Stimulated activated CD8-positive, alpha-beta memory T cell treated with anti-CD3 and anti-CD28 coated beads, Interleukin-4, amount 100 ng/mL, for 1 hour (primary cell): ENCODE measurements around the gene PRR23C.
"Not testable (repeated sequence)": the region's sequence is repeated elsewhere in the genome, so short reads cannot be mapped to it uniquely, and the experiment has no call there.

Experiments
- DNase-seq, 2 donors: peaks; one replicate each; pipeline ENCODE4 v3.0.0-alpha.2; 2020; ENCODE audit warnings: low read depth in 2 of 2, low spot score in 1 of 2

The PRR23C gene

GRCh38 chr3:139044366-139045210 lies at the start of gene PRR23C:
PRR23C (minus strand) TSS chr3:139044892; CDS start chr3:139044620, 272 bp downstream.
- DNase-seq, result no peak

GRCh38 chr3:139093840-139094239 lies 49.1 kb upstream of the PRR23C start:
- DNase-seq, result no peak

GRCh38 chr3:139088462-139089324 lies 44.0 kb upstream of the PRR23C start:
- DNase-seq, result no peak

DNA sequence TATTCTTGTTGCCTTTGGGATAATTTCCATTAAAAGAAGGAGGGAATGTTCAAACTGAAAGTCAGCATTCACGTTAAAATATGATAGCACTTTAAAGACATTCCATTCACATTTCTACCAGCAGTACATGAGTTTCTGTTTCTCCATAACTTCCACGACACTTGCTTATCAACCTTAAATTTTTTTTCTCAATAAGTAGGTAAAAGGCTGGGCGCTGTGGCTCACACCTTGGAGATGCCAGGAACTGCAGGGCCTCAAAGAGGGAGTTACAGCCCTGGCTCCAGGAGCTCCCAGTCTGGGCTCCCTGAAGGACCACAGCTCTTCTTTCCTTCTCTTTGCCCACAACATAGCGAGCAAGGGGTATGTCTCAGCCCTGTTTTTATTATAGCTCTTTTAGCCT lies 42.9 kb upstream of the PRR23C start:
- DNase-seq, result no peak

DNA sequence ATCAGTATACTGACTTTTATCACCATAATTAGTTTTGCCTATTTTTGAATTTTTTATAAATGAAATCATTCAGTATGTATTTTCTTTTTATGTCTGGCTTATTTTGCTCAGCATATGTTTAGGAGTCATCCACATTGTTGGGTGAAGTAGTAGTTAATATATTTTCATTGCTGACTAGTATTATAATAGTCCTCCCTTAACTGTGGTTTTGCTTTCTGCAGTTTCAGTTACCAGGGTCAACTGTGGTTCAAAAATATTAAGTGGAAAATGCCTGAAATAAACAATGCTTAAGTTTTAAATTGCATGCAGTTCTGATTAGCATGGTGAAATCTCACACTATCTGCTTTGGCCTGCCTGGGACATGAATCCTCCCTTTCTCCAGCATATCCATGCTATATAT lies 39.5 kb upstream of the PRR23C start:
- DNase-seq, result no peak

GRCh38 chr3:139074565-139075115 lies 29.9 kb upstream of the PRR23C start:
- no peak for DNase-seq

DNA sequence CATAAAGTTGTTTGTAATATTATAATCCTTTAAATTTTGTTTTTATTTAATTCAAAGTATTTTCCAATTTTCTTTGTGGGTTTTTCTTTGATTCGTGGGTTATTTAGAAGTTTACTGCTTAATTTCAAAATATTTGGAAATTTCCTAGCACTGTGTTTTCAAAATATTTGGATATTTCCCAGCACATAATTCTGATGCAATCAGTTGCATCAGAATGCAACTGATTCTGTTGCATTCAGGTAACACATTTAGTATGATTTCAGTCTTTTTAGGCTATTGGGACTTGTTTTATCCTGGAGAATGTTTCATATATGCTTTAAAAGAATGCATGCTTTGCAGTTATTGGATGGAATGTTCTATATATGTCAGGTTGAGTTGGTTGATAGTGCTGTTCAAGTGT lies 18.2 kb upstream of the PRR23C start:
- DNase-seq, result no peak

DNA sequence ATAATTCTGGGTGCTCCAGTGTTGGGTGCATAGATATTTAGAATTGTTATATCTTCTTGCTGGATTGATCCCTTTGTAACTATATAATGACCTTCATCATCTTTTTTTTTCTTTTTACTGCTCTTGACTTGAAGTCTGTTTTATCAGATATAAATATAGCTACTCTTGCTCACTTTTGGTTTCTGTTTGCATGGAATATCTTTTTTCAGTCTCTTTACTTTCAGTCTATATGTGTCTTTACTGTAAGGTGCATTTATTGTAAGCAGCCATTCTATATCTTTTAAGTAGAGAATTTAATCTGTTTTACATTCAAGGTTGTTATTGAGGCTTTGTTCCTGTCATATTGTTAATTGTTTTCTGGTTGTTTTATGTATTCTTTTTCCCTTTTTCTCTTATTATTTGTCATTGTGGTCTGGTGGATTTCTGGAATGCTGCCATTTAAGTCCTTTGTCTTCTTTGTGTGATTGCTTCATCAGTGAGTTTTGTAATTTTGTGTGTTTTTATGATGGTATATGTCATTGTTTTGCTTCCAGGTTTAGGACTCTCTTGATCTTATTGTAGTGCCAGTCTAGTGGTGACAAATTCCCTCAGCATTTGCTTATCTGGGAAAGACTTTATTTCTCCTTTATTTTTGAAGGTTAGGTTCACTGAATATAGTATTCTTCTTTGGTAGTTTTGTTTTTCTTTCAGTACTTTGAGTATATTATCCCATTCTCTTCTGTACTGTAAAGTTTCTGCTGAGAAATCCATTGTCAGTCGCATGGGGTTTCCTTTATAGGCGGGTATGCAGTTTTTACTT lies 8.3 kb upstream of the PRR23C start:
- DNase-seq, result no peak

GRCh38 chr3:139043554-139044365 lies 932 bp downstream of the PRR23C start:
- DNase-seq, result no peak

GRCh38 chr3:139037478-139037877 lies 7.2 kb downstream of the PRR23C start:
- no peak for DNase-seq

GRCh38 chr3:139032326-139033002 lies 12.2 kb downstream of the PRR23C start:
- no peak for DNase-seq

- not testable (repeated sequence) for DNase-seq
Observed at GRCh38 chr3:139030576-139030975, 14.1 kb downstream of the PRR23C start.

- no peak for DNase-seq
Observed at GRCh38 chr3:139024968-139025367, 19.7 kb downstream of the PRR23C start.

GRCh38 chr3:139020868-139021234 lies 23.8 kb downstream of the PRR23C start, which contains the start of gene PRR23B:
PRR23B (minus strand) TSS chr3:139020926; CDS start chr3:139020661, 265 bp downstream.
- DNase-seq, result no peak

DNA sequence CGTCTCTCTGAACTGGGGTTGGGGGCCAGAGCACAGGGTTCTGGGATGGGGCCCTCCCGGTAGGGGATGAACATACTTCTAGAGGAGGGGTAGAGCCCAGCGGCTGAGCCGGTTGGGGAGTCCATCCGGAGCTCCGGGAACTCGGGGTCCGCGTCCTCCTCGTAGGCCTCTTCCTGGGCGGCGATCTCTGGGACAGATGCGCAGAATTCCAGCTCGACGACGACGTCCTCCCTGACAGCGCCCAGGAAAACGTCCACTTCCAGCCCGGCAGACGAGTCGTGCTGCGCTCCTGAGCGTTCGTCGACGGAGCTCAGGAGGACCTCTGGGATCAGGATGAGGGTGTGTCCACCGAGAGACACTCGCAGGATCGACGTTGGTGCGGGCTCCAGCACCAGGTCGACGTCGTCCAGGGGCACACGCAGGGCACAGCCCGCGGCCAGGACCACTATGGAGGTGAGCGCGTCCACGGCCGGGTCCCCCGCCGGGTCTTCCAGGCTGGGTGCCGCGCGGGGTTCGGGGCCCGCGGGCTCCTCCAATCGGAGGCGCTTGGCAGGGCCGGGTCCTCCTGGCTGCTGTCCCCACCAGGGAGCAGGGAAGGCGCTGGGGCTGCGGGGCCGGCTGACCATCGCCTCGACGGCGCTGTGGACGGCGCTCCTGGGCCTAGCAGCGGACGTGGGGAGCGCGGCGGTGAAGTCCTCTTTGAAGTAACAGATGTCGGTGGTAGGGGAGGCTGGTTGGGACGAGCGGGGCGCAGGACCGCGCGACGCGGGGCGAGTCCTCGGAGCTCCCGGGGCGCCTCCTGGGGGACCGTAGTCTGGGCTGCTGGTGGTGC lies 24.4 kb downstream of the PRR23C start:
- DNase-seq, result no peak

- DNase-seq, result no peak
Observed at GRCh38 chr3:139016430-139017048, 28.2 kb downstream of the PRR23C start.

GRCh38 chr3:139006051-139006716 lies 38.5 kb downstream of the PRR23C start, which contains the start of gene PRR23A:
PRR23A (minus strand) TSS chr3:139006268; CDS start chr3:139006268, 0 bp downstream.
- DNase-seq, result no peak
